Trophoblast cell (in vitro differentiated cells and primary cell): Measurements from ENCODE around the gene ACOT11.
"Not testable (repeated sequence)": the region's sequence is repeated elsewhere in the genome, so short reads cannot be mapped to it uniquely, and the experiment has no call there.

Experiments
- DNase-seq, 2 donors: peaks; one replicate each; pipeline ENCODE4 v3.0.0-alpha.2; 2016
- H2AFZ ChIP-seq: 2 replicates; pipeline ENCODE4 v1.6.1; 2013; ENCODE audit warnings: low read length, moderate library complexity, mild to moderate bottlenecking; ENCODE audit not compliant: insufficient read depth, poor library complexity
- H2AK5ac ChIP-seq: 2 replicates; pipeline ENCODE4 v1.6.1; 2013; ENCODE audit warnings: mild to moderate bottlenecking, low read length
- H2BK120ac ChIP-seq: 2 replicates; pipeline ENCODE4 v1.6.1; 2013; ENCODE audit warnings: low read length, mild to moderate bottlenecking, moderate library complexity; ENCODE audit not compliant: insufficient read depth, poor library complexity
- H2BK12ac ChIP-seq: 2 replicates; pipeline ENCODE4 v1.6.1; 2013; ENCODE audit warnings: mild to moderate bottlenecking, low read length, moderate library complexity
- H2BK5ac ChIP-seq: 2 replicates; pipeline ENCODE4 v1.6.1; 2013; ENCODE audit warnings: low read length, low read depth, moderate library complexity, mild to moderate bottlenecking; ENCODE audit not compliant: poor library complexity
- H3K14ac ChIP-seq: 2 replicates; pipeline ENCODE4 v1.6.1; 2013; ENCODE audit warnings: mild to moderate bottlenecking, low read length
- H3K18ac ChIP-seq: 2 replicates; pipeline ENCODE4 v1.6.1; 2013; ENCODE audit warnings: mild to moderate bottlenecking, low read length
- H3K23ac ChIP-seq: 2 replicates; pipeline ENCODE4 v1.6.1; 2013; ENCODE audit warnings: low read length
- H3K27ac ChIP-seq: 2 replicates; pipeline ENCODE4 v1.5.1; 2013; ENCODE audit warnings: low read depth, mild to moderate bottlenecking, inconsistent platforms, low read length, moderate library complexity
- H3K27me3 ChIP-seq: 2 replicates; pipeline ENCODE4 v1.6.1; 2013; ENCODE audit warnings: inconsistent platforms, mild to moderate bottlenecking, low read length, moderate library complexity; ENCODE audit not compliant: insufficient read depth
- H3K36me3 ChIP-seq, 2 experiments: 1 replicate in 1 of 2; 2 replicates in 1 of 2; pipeline ENCODE4 v1.6.1; 2013; ENCODE audit warnings: low read length in 2 of 2, mild to moderate bottlenecking in 2 of 2, moderate library complexity in 1 of 2; ENCODE audit not compliant: insufficient read depth in 2 of 2, control insufficient read depth in 1 of 2
- H3K4ac ChIP-seq: 2 replicates; pipeline ENCODE4 v1.6.1; 2013; ENCODE audit warnings: low read depth, mild to moderate bottlenecking, low read length, moderate library complexity
- H3K4me1 ChIP-seq, 2 experiments: 1 replicate in 1 of 2; 2 replicates in 1 of 2; pipeline ENCODE4 v1.6.1; 2013; ENCODE audit warnings: low read length in 2 of 2, mild to moderate bottlenecking in 2 of 2, moderate library complexity in 1 of 2; ENCODE audit not compliant: insufficient read depth in 2 of 2, control insufficient read depth in 1 of 2
- H3K4me2 ChIP-seq: 2 replicates; pipeline ENCODE4 v1.6.1; 2013; ENCODE audit warnings: inconsistent platforms, mild to moderate bottlenecking, low read length, moderate library complexity
- H3K4me3 ChIP-seq: 2 replicates; pipeline ENCODE4 v1.5.1; 2013; ENCODE audit warnings: mild to moderate bottlenecking, low read depth, low read length, inconsistent platforms
- H3K79me1 ChIP-seq: one replicate; pipeline ENCODE4 v1.6.1; 2013; ENCODE audit warnings: low read length
- H3K79me2 ChIP-seq: 2 replicates; pipeline ENCODE4 v1.6.1; 2013; ENCODE audit warnings: low read length, mild to moderate bottlenecking; ENCODE audit not compliant: control insufficient read depth, insufficient read depth, poor library complexity
- H3K9ac ChIP-seq: 2 replicates; pipeline ENCODE4 v1.6.1; 2013; ENCODE audit warnings: mild to moderate bottlenecking, low read length
- H3K9me3 ChIP-seq: 2 replicates; pipeline ENCODE4 v1.6.1; 2013; ENCODE audit warnings: low read depth, mild to moderate bottlenecking, control low read depth, inconsistent platforms, low read length; ENCODE audit not compliant: insufficient read depth
- H4K12ac ChIP-seq: 2 replicates; pipeline ENCODE4 v1.6.1; 2013; ENCODE audit warnings: low read depth, mild to moderate bottlenecking, low read length, moderate library complexity
- H4K8ac ChIP-seq: 2 replicates; pipeline ENCODE4 v1.6.1; 2013; ENCODE audit warnings: low read depth, mild to moderate bottlenecking, low read length, moderate library complexity
- H4K91ac ChIP-seq: one replicate; pipeline ENCODE4 v1.6.1; 2013; ENCODE audit warnings: low read depth, mild to moderate bottlenecking, low read length, moderate library complexity
- WGBS: extraction: QIAGEN DNeasy Blood & Tissue Kit; methylation state at CpG from one replicate; pipeline ENCODE4 v1.1.7; 2013; ENCODE audit warnings: missing lambda C conversion rate; ENCODE audit not compliant: insufficient read length, insufficient coverage; ENCODE audit errors: extremely low coverage; 5-methylcytosine and 5-hydroxymethylcytosine counted together

The ACOT11 gene

GRCh38 chr1:54623216-54624007 lies 75.4 kb downstream of the ACOT11 start, which contains the start of gene FAM151A:
Gene FAM151A, minus strand, starts transcription at chr1:54623525. Its CDS starts 130 bp downstream, at chr1:54623395.
- Histone ChIP-seq H3K27me3 (no peaks in the 10 kb centered on the region), H3K14ac (no peak within 1 kb of the TSS), H3K9ac (no peak within 1 kb of the TSS), H3K4me2 (no peak within 1 kb of the TSS), H2AK5ac (no peak within 1 kb of the TSS), H3K9me3 (no peaks in the 10 kb centered on the region), H3K79me2 (no peaks in the 10 kb centered on the region), H3K27ac (no peak within 1 kb of the TSS), H3K4ac (no peak within 1 kb of the TSS), H4K8ac (no peak within 1 kb of the TSS), H4K91ac (no peak within 1 kb of the TSS), H3K79me1 (no peaks in the 10 kb centered on the region), H3K4me1 (peaks cover 3% of the 10 kb centered on the region in 2 experiments), H3K4me3 (no peak within 1 kb of the TSS), H3K23ac (no peak within 1 kb of the TSS), H2BK5ac (no peak within 1 kb of the TSS), H2BK12ac (no peak within 1 kb of the TSS), H2AFZ (no peak within 1 kb of the TSS), H3K36me3 (no peaks in the 10 kb centered on the region), H3K18ac (no peak within 1 kb of the TSS), H2BK120ac (no peak within 1 kb of the TSS), H4K12ac (no peak within 1 kb of the TSS)
- no CpG with 5 or more reads among the region's 18 CpGs for WGBS
- DNase-seq: peak in 1 of 2 donors; percentile 68

- WGBS: no CpG with 5 or more reads among the region's 8 CpGs
- H2BK120ac ChIP-seq: no peak overlapping the region
Measured at GRCh38 chr1:54624466-54625464, 76.7 kb downstream of the ACOT11 start.

GRCh38 chr1:54627196-54627595 lies 79.2 kb downstream of the ACOT11 start:
- Histone ChIP-seq H3K14ac (no peak overlapping the region), H4K8ac (no peak overlapping the region), H2BK12ac (no peak overlapping the region), H2AFZ (no peak overlapping the region), H2BK5ac (no peak overlapping the region), H3K36me3 (no peaks in the 10 kb centered on the region), H3K4me1 (peaks cover 3% of the 10 kb centered on the region in 2 experiments), H3K79me1 (no peaks in the 10 kb centered on the region), H2BK120ac (no peak overlapping the region), H3K9me3 (no peaks in the 10 kb centered on the region), H3K27me3 (no peaks in the 10 kb centered on the region), H3K4ac (no peak overlapping the region), H4K12ac (no peak overlapping the region), H3K23ac (no peak overlapping the region), H3K18ac (no peak overlapping the region), H2AK5ac (no peak overlapping the region), H3K79me2 (no peaks in the 10 kb centered on the region), H4K91ac (no peak overlapping the region), H3K27ac (no peak overlapping the region), H3K4me3 (no peak overlapping the region), H3K4me2 (no peak overlapping the region), H3K9ac (no peak overlapping the region)
- no CpG with 5 or more reads among the region's 10 CpGs for WGBS
- no peak for DNase-seq

More at GRCh38 chr1:54624466-54625464, 76.7 kb downstream of the ACOT11 start:
- no peak overlapping the region for H3K27ac ChIP-seq
- H4K8ac ChIP-seq: no peak overlapping the region
- no peaks in the 10 kb centered on the region for H3K79me1 ChIP-seq
- H4K91ac ChIP-seq: no peak overlapping the region
- no peak overlapping the region for H3K4me2 ChIP-seq
- H2AK5ac ChIP-seq: no peak overlapping the region
- no peak overlapping the region for H3K4ac ChIP-seq
- no peak overlapping the region for H4K12ac ChIP-seq
- H3K36me3 ChIP-seq: no peaks in the 10 kb centered on the region
- H3K9ac ChIP-seq: no peak overlapping the region
- H3K9me3 ChIP-seq: no peaks in the 10 kb centered on the region
- H3K23ac ChIP-seq: no peak overlapping the region
- no peak overlapping the region for H3K4me3 ChIP-seq
- H2BK5ac ChIP-seq: no peak overlapping the region
- no peaks in the 10 kb centered on the region for H3K79me2 ChIP-seq
- DNase-seq: no peak
- H2BK12ac ChIP-seq: no peak overlapping the region
- H3K27me3 ChIP-seq: no peaks in the 10 kb centered on the region
- H3K14ac ChIP-seq: no peak overlapping the region
- H3K18ac ChIP-seq: no peak overlapping the region
- H3K4me1 ChIP-seq: peaks cover 3% of the 10 kb centered on the region in 2 experiments
- H2AFZ ChIP-seq: no peak overlapping the region

- H2BK12ac ChIP-seq, H3K79me2 ChIP-seq, H3K4me1 ChIP-seq, H3K9ac ChIP-seq, H3K14ac ChIP-seq, H3K36me3 ChIP-seq, H3K23ac ChIP-seq, H3K27ac ChIP-seq, H4K8ac ChIP-seq, H3K4ac ChIP-seq, H3K79me1 ChIP-seq, H3K9me3 ChIP-seq, H3K4me2 ChIP-seq, H4K12ac ChIP-seq, H2AK5ac ChIP-seq, DNase-seq, H2BK5ac ChIP-seq, H2BK120ac ChIP-seq, H2AFZ ChIP-seq, H3K18ac ChIP-seq, H4K91ac ChIP-seq, H3K4me3 ChIP-seq, H3K27me3 ChIP-seq: not testable (repeated sequence)
- WGBS: no CpG with 5 or more reads among the region's 7 CpGs
Measured at GRCh38 chr1:54635804-54636203, 87.8 kb downstream of the ACOT11 start.
